Peyer's patch (tissue), 4 donors: ENCODE results near the gene LARP1.

Experiments
- CTCF ChIP-seq, 6 experiments: fragments of 450-650 bp in 4 of 6; fragments of 200-600 bp in 2 of 6; sonication (generic) in 1 of 6; IDR thresholded peaks; one replicate each; pipeline ENCODE4 v1.5.1; 2017 to 2019; ENCODE audit warnings: antibody characterized with exemption in 6 of 6, mild to moderate bottlenecking in 3 of 6, moderate library complexity in 1 of 6
- POLR2A ChIP-seq, 2 donors: fragments of 450-650 bp; IDR thresholded peaks; one replicate each; pipeline ENCODE4 v1.5.1; 2017; ENCODE audit warnings: antibody characterized with exemption in 2 of 2, mild to moderate bottlenecking in 2 of 2, moderate library complexity in 2 of 2

GRCh38 chr5:154819546-154819945 lies 64.4 kb downstream of the LARP1 start:
- TF ChIP-seq POLR2A (IDR thresholded peaks at IDR 0.05) = no peak
- no peak for TF ChIP-seq CTCF (IDR thresholded peaks at IDR 0.05)
